Type B pancreatic cell (in vitro differentiated cells): ENCODE data around the gene HSD17B8. TPM values are rescaled to one million over a fixed set of nuclear protein-coding genes. Genes with fewer than 3 reads are reported as not detected.

Experiments
- DNase-seq: peaks from one replicate; pipeline ENCODE4 v3.0.0; 2021; ENCODE audit warnings: mixed read lengths; ENCODE audit not compliant: unreplicated experiment; ENCODE audit errors: extremely low spot score
- H3K27ac Mint-ChIP-seq: 2 replicates; pipeline ENCODE4 v1.8.0; 2021; ENCODE audit warnings: mild to moderate bottlenecking, mixed read lengths
- H3K27me3 Mint-ChIP-seq: 2 replicates; pipeline ENCODE4 v1.8.0; 2021; ENCODE audit warnings: mixed read lengths
- H3K36me3 Mint-ChIP-seq: 2 replicates; pipeline ENCODE4 v1.8.0; 2021; ENCODE audit warnings: mixed read lengths
- H3K4me1 Mint-ChIP-seq: one replicate; pipeline ENCODE4 v1.8.0; 2021; ENCODE audit warnings: mixed read lengths; ENCODE audit not compliant: unreplicated experiment
- H3K4me3 Mint-ChIP-seq: 2 replicates; pipeline ENCODE4 v1.8.0; 2021; ENCODE audit warnings: mild to moderate bottlenecking, mixed read lengths
- H3K9me3 Mint-ChIP-seq: 2 replicates; pipeline ENCODE4 v1.8.0; 2021; ENCODE audit warnings: mixed read lengths
- total RNA-seq: library from RNA; stranded (reverse); gene quantifications from 2 replicates; pipeline ENCODE4 v1.2.1, GENCODE V29; 2021; ENCODE audit warnings: low replicate concordance
- TF ChIP-seq, protein P1 (sequence below): fragments of 200-600 bp; sonication (generic); conservative IDR thresholded peaks from 2 replicates; pipeline ENCODE4 v1.5.0; 2021; ENCODE audit warnings: antibody characterized with exemption, mild to moderate bottlenecking

Gene HSD17B8
- total RNA-seq, 1 donor from 2014 or later = 15.7 TPM

DNA sequence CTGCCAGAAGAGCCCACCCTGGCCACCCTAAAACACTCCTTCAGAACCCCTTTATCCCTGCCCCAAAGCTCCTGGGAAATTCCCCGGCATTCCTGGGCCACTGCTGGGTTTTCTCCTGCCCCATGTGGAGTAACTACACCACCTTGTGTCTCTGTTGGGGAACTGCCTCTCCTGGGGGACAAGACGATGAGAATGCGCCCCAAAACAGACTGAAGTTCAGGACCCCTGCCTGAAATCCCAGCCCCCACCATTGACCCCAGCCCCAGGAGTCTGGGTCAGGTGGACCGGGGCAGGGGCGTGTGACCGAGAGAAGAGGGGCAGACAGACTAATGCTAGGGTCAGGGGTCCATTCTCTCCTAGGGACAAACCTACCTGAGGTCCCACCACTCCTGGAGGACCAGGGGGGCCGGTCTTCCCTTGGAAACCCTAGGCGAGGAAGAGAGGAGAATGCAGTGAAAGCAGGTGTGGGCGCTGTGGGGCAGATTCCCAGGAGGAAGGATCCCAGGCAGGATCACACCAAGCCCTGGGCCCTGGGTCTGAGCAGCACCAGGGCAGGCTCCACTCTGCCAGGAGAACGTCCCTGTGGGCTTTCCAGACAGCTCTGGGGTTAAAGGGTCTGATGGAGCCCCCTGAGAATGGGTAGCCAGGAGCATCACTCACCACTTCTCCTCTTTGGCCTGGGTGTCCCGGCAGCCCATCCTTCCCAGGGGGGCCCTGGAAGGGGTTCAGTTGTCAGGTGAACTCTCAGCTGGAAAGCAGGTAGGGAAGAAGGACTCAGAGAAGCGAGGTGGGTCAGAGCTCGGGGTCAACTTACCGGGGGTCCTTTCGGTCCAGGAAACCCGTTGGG, 31.5 kb upstream of the HSD17B8 start:
- no peaks in the 10 kb centered on the region for H3K36me3 Mint-ChIP-seq
- no peak for DNase-seq
- H3K4me3 Mint-ChIP-seq = no peak overlapping the region
- no peaks in the 10 kb centered on the region for H3K9me3 Mint-ChIP-seq
- H3K4me1 Mint-ChIP-seq = peaks cover 3% of the 10 kb centered on the region
- TF ChIP-seq, protein P1, sequence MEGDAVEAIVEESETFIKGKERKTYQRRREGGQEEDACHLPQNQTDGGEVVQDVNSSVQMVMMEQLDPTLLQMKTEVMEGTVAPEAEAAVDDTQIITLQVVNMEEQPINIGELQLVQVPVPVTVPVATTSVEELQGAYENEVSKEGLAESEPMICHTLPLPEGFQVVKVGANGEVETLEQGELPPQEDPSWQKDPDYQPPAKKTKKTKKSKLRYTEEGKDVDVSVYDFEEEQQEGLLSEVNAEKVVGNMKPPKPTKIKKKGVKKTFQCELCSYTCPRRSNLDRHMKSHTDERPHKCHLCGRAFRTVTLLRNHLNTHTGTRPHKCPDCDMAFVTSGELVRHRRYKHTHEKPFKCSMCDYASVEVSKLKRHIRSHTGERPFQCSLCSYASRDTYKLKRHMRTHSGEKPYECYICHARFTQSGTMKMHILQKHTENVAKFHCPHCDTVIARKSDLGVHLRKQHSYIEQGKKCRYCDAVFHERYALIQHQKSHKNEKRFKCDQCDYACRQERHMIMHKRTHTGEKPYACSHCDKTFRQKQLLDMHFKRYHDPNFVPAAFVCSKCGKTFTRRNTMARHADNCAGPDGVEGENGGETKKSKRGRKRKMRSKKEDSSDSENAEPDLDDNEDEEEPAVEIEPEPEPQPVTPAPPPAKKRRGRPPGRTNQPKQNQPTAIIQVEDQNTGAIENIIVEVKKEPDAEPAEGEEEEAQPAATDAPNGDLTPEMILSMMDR = peak; percentile 52
- no peak overlapping the region for H3K27ac Mint-ChIP-seq
- peaks cover 4% of the 10 kb centered on the region for H3K27me3 Mint-ChIP-seq

DNA sequence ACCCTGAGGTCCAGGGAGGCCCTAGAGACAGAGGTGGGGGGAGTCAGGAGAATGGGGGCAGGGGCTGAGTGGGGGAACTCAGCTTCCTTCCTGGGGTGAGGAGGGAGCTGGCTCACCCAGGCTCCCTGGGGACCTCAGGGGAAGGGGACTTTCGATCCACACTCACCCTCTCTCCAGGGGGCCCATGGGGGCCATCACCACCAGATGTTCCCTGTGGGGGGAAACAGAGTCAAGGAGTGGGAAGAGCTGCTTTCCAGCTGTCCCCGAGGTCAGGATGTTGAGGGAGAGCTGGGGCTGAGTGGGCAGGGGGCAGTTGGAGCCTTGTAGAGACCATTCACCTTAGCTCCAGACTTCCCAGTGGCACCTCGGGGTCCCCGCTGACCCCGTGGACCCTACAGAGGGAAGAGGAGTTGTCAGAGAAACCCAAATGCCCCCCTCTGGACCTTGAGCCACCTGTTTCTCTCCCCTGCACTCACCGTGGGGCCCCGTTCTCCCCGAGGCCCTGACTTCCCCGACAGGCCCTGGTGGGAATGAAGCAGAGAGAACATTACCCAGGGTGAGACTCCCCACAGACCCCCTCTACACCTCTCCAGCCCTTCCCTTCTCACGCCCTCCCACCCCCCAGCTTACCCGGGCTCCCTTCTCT, 30.8 kb upstream of the HSD17B8 start:
- Mint-ChIP-seq H3K4me3 (no peak overlapping the region), H3K36me3 (no peaks in the 10 kb centered on the region), H3K27ac (no peak overlapping the region), H3K9me3 (no peaks in the 10 kb centered on the region), H3K27me3 (peaks cover 8% of the 10 kb centered on the region), H3K4me1 (peaks cover 10% of the 10 kb centered on the region)
- TF ChIP-seq, protein P1 = no peak
- DNase-seq = no peak

DNA sequence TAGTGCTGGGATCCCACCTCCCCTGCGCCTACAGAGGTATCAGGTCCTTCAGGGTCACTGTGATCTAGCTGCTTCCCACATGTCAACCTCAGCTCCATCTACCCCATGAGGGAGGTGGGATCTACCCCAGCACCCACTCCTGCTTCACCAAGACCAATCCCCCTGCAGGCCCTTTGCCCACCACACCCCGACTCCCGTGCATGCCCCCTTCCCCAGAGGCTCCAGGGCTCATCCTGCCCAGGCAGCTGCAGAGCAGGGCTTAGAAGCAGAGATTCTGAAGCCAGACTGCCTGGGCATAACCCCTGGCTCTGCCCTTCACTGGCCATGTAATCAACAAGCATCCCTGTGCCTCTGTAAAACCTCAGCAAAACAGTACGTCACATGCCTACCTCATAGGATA, 29.7 kb upstream of the HSD17B8 start:
- no peak for DNase-seq
- Mint-ChIP-seq H3K27me3 (peaks cover 8% of the 10 kb centered on the region), H3K27ac (no peak overlapping the region), H3K4me1 (peaks cover 10% of the 10 kb centered on the region), H3K4me3 (no peak overlapping the region), H3K36me3 (no peaks in the 10 kb centered on the region), H3K9me3 (no peaks in the 10 kb centered on the region)
- TF ChIP-seq, protein P1 = no peak

DNA sequence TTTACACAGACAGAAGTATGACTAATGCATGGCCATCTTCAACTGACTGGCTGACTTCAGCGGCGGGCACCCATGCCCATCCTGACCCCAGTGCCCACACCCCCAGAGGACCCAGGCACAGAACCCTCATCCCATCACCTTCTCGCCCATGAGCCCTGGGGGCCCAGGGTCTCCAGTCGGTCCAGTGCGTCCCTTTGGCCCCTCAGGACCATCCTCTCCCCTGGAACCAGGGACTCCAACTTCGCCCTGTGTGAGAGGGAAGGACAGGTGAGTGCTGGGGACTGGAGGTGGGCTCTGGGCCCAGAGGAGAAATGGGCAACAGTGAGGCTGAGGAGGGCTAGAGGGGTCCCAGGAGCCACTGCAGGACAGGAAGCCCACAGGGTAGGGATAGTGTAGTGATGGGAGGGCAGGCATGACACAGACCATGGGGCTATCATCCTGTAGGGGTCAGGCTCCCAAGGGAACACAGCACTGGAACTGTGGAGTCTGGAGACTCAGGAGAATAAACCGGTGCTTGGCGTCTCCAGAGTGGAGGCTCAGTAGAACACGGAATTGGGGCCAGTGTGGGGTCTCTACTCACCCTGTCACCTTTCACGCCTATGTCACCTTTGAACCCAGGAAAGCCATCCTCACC, 28.9 kb upstream of the HSD17B8 start:
- DNase-seq = no peak
- Mint-ChIP-seq H3K36me3 (no peaks in the 10 kb centered on the region), H3K27me3 (peaks cover 8% of the 10 kb centered on the region), H3K27ac (no peak overlapping the region), H3K4me1 (peaks cover 10% of the 10 kb centered on the region), H3K9me3 (no peaks in the 10 kb centered on the region), H3K4me3 (no peak overlapping the region)
- TF ChIP-seq, protein P1 = no peak

DNA sequence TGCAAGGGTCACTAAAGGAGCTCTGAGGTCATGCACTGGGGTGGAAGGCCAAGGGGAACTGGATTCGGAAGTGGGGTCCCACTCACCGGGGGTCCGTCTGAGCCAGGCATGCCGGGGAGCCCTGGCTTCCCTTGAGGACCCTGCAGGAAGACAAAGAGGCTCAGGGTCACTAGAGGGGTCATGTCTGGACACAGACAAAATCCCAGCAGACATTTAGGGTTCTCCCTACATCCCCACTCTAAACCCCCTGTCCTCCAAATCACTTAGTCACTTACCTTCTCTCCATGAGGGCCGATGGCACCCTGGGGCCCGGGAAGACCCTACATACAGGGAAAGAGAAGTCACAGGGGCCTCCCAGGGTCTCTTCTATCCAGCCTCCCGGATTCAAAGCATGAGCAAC, 27.5 kb upstream of the HSD17B8 start:
- DNase-seq = no peak
- Mint-ChIP-seq H3K4me3 (no peak overlapping the region), H3K27me3 (peaks cover 8% of the 10 kb centered on the region), H3K9me3 (no peaks in the 10 kb centered on the region), H3K27ac (no peak overlapping the region), H3K4me1 (peaks cover 10% of the 10 kb centered on the region), H3K36me3 (no peaks in the 10 kb centered on the region)
- TF ChIP-seq, protein P1 = no peak
